Left ventricle myocardium inferior (tissue), 1 donor: Measurements from ENCODE around the gene DCUN1D1. TPM values are rescaled to one million over a fixed set of nuclear protein-coding genes. Genes with fewer than 3 reads are reported as not detected.

Experiments
- DNase-seq: peaks from one replicate; pipeline ENCODE4 v3.0.0-alpha.2; 2020
- H3K27ac ChIP-seq: fragments of 200-600 bp; replicated peaks from 2 replicates; pipeline ENCODE4 v1.8.0; 2021
- H3K27me3 ChIP-seq: fragments of 200-600 bp; 2 replicates; pipeline ENCODE4 v1.8.0; 2021; ENCODE audit warnings: low read depth
- H3K36me3 ChIP-seq: fragments of 200-600 bp; 2 replicates; pipeline ENCODE4 v1.8.0; 2021
- H3K4me1 ChIP-seq: fragments of 200-600 bp; 2 replicates; pipeline ENCODE4 v1.8.0; 2021
- H3K4me3 ChIP-seq: fragments of 200-600 bp; 2 replicates; pipeline ENCODE4 v1.8.0; 2021; ENCODE audit warnings: mild to moderate bottlenecking, moderate library complexity
- H3K9me3 ChIP-seq: fragments of 200-600 bp; replicated peaks from 2 replicates; pipeline ENCODE4 v1.8.0; 2021
- intact Hi-C: fragments of 100-400 bp; cut with micrococcal nuclease; formaldehyde crosslinking; loops from one replicate; pipeline ENCODE4 v1.11.0; 2022
- total RNA-seq: library from RNA; stranded (reverse); fragmentation: NEBNext Ultra II Directional; extraction: Animal tissue kit (Norgen Biotek cat#: 25700); gene quantifications from one replicate; pipeline ENCODE4 v1.2.1, GENCODE V29; 2021
- TF ChIP-seq, protein P1 (sequence below): fragments of 200-600 bp; IDR thresholded peaks from 2 replicates; pipeline ENCODE4 v1.8.0; 2021; ENCODE audit warnings: antibody characterized with exemption, mild to moderate bottlenecking, borderline replicate concordance
- donor health status: DM: no; HTN: yes; CAD: no; lungs with severe emphysema.

DCUN1D1 gene
- total RNA-seq, 1 donor from 2014 or later: 31.7 TPM

DNA sequence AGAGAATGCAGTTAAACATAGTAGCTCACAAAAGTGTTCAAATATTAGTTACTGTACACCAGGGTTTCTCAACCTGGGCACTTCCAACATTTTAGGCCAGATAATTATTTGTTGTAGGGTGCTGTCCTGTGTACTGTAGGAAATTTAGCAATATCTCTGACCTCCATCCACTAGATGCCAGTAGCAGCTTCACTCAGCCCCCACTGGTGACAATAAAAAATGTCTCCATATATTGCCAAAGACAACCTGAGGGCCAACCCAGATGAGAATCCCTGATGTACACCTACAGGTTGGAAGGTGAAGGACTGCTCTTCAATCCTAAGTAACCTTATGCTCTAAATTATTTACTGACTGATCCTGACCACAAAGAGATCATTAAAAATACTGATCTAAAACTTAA is 32.5 kb downstream of the DCUN1D1 start:
- no peaks in the 10 kb centered on the region for H3K27me3 ChIP-seq
- peaks cover 49% of the 10 kb centered on the region for H3K36me3 ChIP-seq
- H3K4me1 ChIP-seq: no peaks in the 10 kb centered on the region
- intact Hi-C loops: no loop called here
- TF ChIP-seq, protein P1, sequence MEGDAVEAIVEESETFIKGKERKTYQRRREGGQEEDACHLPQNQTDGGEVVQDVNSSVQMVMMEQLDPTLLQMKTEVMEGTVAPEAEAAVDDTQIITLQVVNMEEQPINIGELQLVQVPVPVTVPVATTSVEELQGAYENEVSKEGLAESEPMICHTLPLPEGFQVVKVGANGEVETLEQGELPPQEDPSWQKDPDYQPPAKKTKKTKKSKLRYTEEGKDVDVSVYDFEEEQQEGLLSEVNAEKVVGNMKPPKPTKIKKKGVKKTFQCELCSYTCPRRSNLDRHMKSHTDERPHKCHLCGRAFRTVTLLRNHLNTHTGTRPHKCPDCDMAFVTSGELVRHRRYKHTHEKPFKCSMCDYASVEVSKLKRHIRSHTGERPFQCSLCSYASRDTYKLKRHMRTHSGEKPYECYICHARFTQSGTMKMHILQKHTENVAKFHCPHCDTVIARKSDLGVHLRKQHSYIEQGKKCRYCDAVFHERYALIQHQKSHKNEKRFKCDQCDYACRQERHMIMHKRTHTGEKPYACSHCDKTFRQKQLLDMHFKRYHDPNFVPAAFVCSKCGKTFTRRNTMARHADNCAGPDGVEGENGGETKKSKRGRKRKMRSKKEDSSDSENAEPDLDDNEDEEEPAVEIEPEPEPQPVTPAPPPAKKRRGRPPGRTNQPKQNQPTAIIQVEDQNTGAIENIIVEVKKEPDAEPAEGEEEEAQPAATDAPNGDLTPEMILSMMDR: no peak
- no peak overlapping the region for H3K27ac ChIP-seq
- no peak overlapping the region for H3K4me3 ChIP-seq
- DNase-seq: no peak
- H3K9me3 ChIP-seq: no peaks in the 10 kb centered on the region

DNA sequence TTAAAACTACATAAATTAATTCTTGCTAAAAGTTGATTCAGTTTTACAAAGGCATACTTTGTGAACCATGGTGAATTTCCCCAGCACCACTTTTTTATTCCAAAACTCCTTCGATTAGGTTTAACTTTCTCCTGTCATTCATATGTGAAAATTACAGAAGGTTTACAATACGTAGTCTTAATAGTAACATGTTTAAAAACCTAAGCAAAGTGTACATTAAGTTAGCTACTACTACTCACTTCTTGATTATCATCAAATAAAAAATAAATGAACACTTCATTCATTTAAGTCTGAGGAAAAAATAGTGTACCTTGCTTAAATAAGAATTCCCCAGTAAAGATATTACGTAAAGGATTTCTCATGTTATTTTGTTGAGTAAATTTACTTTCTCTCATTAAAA is 38.6 kb downstream of the DCUN1D1 start:
- no peak overlapping the region for H3K27ac ChIP-seq
- DNase-seq: no peak
- H3K9me3 ChIP-seq: no peaks in the 10 kb centered on the region
- no peak overlapping the region for H3K4me3 ChIP-seq
- H3K4me1 ChIP-seq: peaks cover 11% of the 10 kb centered on the region
- intact Hi-C loops: no loop called here
- peaks cover 30% of the 10 kb centered on the region for H3K36me3 ChIP-seq
- TF ChIP-seq, protein P1: no peak
- H3K27me3 ChIP-seq: no peaks in the 10 kb centered on the region

DNA sequence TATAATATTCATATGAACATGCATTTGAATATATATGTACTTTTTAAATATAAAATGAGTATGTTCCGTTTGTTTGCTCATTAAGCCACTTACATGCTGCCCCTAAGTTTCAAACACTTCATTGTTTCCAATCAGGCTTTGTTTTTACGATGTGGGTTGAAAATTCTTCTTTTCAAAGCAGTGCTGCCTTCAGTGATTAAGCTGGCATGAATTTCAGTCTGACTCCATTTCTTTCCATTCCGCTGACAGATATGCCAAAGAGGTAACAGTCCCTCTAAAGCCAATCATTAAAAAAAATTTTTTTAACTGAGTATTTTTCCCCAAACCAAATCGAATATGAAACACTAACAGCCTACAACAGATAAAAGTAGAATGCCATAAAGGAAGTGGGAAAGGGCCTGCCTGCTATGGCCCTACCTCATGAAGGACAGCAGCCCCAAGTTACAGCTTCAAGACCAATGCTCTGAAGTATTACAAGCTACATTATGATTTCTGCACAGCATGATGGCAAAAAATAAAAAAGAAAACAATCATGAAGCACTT is 40.0 kb downstream of the DCUN1D1 start:
- Histone ChIP-seq H3K27ac (no peak overlapping the region), H3K4me1 (peaks cover 11% of the 10 kb centered on the region), H3K4me3 (no peak overlapping the region), H3K36me3 (peaks cover 16% of the 10 kb centered on the region), H3K27me3 (no peaks in the 10 kb centered on the region), H3K9me3 (no peaks in the 10 kb centered on the region)
- no peak for DNase-seq
- TF ChIP-seq, protein P1: no peak
- intact Hi-C loops: no loop called here

DNA sequence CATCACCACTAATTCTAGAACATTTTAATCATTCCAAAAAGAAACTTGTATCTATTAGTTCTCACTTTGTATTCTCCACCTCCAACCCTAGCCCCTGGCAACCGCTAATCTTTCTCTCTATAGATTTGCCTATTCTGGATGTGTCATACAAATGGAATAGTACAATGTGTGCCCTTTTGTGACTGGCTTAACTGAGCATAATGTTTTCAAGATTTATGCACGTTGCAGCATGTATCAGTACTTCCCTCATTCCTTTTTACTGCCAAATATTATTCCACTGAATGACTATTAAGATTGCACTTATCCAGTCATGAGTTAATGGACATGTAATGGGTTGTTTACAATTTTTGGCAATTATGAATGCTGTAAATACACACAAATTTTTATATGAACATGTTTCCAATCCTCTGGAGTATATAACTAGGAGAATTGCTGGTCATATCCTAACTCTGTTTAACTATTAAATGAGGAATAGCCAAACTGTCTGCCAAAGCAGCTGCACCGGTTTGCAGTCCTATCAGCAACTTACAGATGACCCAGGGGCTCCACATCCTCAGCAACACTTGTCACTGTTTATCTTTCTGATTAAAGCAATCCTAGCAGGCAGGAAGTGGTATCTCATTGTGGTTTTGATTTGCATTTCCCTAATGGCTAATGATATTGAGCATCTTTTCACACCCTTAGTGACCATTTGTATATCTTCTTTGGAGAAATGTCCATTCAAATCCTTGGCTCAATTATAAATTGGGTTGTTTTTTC is 42.9 kb downstream of the DCUN1D1 start:
- DNase-seq: no peak
- peaks cover under 1% of the 10 kb centered on the region for H3K36me3 ChIP-seq
- intact Hi-C loops: no loop called here
- H3K4me3 ChIP-seq: no peak overlapping the region
- no peaks in the 10 kb centered on the region for H3K27me3 ChIP-seq
- TF ChIP-seq, protein P1: no peak
- H3K27ac ChIP-seq: no peak overlapping the region
- peaks cover 11% of the 10 kb centered on the region for H3K4me1 ChIP-seq
- H3K9me3 ChIP-seq: peaks cover 7% of the 10 kb centered on the region

DNA sequence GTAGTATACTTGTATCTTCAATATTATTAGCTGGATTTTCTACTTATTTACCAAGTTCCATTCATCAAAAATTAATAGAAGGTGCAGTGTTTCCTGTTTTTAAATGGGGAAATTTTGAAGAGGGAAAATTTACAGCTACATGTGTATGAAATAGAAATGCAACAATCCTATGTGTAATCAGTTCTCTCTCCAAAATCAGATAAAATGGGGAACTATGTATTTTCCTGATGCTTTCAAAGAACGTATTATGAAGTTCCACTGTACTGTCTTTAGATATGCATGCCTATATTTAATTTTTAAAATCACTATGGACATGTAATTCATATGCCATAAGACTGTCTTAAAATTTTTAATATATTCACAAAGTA is 43.4 kb downstream of the DCUN1D1 start:
- TF ChIP-seq, protein P1: no peak
- Histone ChIP-seq H3K9me3 (peaks cover 12% of the 10 kb centered on the region), H3K4me1 (peaks cover 11% of the 10 kb centered on the region), H3K4me3 (no peak overlapping the region), H3K27me3 (no peaks in the 10 kb centered on the region), H3K36me3 (peaks cover 6% of the 10 kb centered on the region), H3K27ac (no peak overlapping the region)
- DNase-seq: no peak
- intact Hi-C loops: no loop called here
